ENCODE measurements around the gene ATXN7L1.

GRCh38 chr7:105890290-105890997, 14.0 kb upstream of the ATXN7L1 start:
- TF ChIP-seq OSR1 (CRISPR knock-in tag; IDR thresholded peaks at IDR 0.05) = no peak
- no peak for TF ChIP-seq CSDC2 (CRISPR knock-in tag; IDR thresholded peaks at IDR 0.05)
- no peak for TF ChIP-seq RARB (CRISPR knock-in tag; IDR thresholded peaks at IDR 0.05)
- TF ChIP-seq ISL1 (CRISPR knock-in tag; IDR thresholded peaks at IDR 0.05) = no peak
- no peak for TF ChIP-seq PATZ1 (CRISPR knock-in tag; IDR thresholded peaks at IDR 0.05; ENCODE audit: borderline replicate concordance)
- no peak for TF ChIP-seq TOX (CRISPR knock-in tag; IDR thresholded peaks at IDR 0.05; ENCODE audit: borderline replicate concordance)
- TF ChIP-seq, protein P1, sequence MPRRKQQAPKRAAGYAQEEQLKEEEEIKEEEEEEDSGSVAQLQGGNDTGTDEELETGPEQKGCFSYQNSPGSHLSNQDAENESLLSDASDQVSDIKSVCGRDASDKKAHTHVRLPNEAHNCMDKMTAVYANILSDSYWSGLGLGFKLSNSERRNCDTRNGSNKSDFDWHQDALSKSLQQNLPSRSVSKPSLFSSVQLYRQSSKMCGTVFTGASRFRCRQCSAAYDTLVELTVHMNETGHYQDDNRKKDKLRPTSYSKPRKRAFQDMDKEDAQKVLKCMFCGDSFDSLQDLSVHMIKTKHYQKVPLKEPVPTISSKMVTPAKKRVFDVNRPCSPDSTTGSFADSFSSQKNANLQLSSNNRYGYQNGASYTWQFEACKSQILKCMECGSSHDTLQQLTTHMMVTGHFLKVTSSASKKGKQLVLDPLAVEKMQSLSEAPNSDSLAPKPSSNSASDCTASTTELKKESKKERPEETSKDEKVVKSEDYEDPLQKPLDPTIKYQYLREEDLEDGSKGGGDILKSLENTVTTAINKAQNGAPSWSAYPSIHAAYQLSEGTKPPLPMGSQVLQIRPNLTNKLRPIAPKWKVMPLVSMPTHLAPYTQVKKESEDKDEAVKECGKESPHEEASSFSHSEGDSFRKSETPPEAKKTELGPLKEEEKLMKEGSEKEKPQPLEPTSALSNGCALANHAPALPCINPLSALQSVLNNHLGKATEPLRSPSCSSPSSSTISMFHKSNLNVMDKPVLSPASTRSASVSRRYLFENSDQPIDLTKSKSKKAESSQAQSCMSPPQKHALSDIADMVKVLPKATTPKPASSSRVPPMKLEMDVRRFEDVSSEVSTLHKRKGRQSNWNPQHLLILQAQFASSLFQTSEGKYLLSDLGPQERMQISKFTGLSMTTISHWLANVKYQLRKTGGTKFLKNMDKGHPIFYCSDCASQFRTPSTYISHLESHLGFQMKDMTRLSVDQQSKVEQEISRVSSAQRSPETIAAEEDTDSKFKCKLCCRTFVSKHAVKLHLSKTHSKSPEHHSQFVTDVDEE (CRISPR knock-in tag; IDR thresholded peaks at IDR 0.05) = no peak
- TF ChIP-seq ESRRG (CRISPR knock-in tag; IDR thresholded peaks at IDR 0.05) = no peak
- TF ChIP-seq SNAI2 (CRISPR knock-in tag; IDR thresholded peaks at IDR 0.05) = no peak
- no peak for TF ChIP-seq POU6F1 (CRISPR knock-in tag; IDR thresholded peaks at IDR 0.05; ENCODE audit: borderline replicate concordance, low read depth)
- TF ChIP-seq ZFP3 (CRISPR knock-in tag; IDR thresholded peaks at IDR 0.05) = no peak
